Sigmoid colon (tissue), 4 donors: ENCODE measurements around the gene KEL.

Experiments
- CTCF ChIP-seq, 4 experiments: fragments of 450-650 bp in 3 of 4; fragments of 200-600 bp in 1 of 4; IDR thresholded peaks; one replicate each; pipeline ENCODE4 v1.5.1; 2016 to 2019; ENCODE audit warnings: antibody characterized with exemption in 4 of 4, mild to moderate bottlenecking in 3 of 4, moderate library complexity in 2 of 4
- POLR2A ChIP-seq, 2 donors: fragments of 450-650 bp; IDR thresholded peaks; one replicate each; pipeline ENCODE4 v1.6.1; 2016; ENCODE audit warnings: antibody characterized with exemption in 2 of 2, mild to moderate bottlenecking in 2 of 2, moderate library complexity in 2 of 2
- POLR2AphosphoS5 ChIP-seq, 4 donors: sonication (generic); formaldehyde crosslinking; IDR thresholded peaks; one replicate each; pipeline ENCODE4 v1.6.1; 2017; ENCODE audit warnings: antibody characterized with exemption in 4 of 4

- TF ChIP-seq POLR2A (IDR thresholded peaks at IDR 0.05) (no peak), POLR2AphosphoS5 (IDR thresholded peaks at IDR 0.05) (no peak), CTCF (IDR thresholded peaks at IDR 0.05) (peak; percentile 89 to 92 (median 92))
Observed at GRCh38 chr7:143008007-143008901, 46.1 kb upstream of the KEL start.
